ENCODE data around the gene OGG1. TPM values are rescaled to one million over a fixed set of nuclear protein-coding genes. Genes with fewer than 3 reads are reported as not detected.
A peak's percentile ranks its signal among the peaks of the same experiment; 100 is the strongest.

The OGG1 gene
- total RNA-seq, 4 donors from 2014 or later, result 26.8 to 54.9 (median 40.6) TPM

- peaks cover 0 to 18% (median 11%) of the 10 kb centered on the region in 4 donors for H3K4me1 ChIP-seq
- no peak for DNase-seq (ENCODE audit: low spot score in 2 of 2)
- no peaks in the 10 kb centered on the region for H3K27me3 ChIP-seq
- peaks cover 5 to 93% (median 11%) of the 10 kb centered on the region in 3 donors for H3K36me3 ChIP-seq
- WGBS, 2 donors, result 83 to 88% methylated on average over 13 of the region's 13 CpGs
- no peaks in the 10 kb centered on the region for H3K9me3 ChIP-seq
- peak in 1 of 5 experiments; percentile 10 for TF ChIP-seq CTCF (IDR thresholded peaks at IDR 0.05)
- no peak for TF ChIP-seq POLR2A (IDR thresholded peaks at IDR 0.05)
- H3K27ac ChIP-seq, result no peak overlapping the region
- H3K4me3 ChIP-seq, result no peak overlapping the region
Observed at GRCh38 chr3:9786825-9787669, 37.3 kb downstream of the OGG1 start.

DNA sequence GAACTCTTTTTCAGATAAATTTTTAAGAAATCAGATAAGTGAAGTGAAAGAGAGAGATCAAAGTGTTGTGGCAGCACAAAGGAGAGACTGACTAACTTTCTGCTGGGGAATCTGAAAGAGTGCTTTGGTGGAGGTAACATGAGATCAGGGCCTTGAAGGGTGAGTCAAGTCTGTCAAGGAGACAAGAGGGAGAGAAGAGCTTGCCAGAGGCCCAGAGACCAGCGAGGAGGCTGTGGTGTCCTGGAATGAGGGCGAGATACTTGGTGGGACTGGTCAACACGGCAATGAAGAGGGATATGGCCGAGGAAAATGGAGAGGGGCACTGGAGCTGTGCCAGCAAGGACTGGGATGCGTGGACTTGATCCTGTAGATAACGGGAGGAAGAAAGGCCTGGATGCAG is 38.0 kb downstream of the OGG1 start:
- TF ChIP-seq EP300 (IDR thresholded peaks at IDR 0.05), result no peak
- no peak for TF ChIP-seq POLR2A (IDR thresholded peaks at IDR 0.05)
- no peak for TF ChIP-seq CTCF (IDR thresholded peaks at IDR 0.05)
- peaks cover 5 to 87% (median 11%) of the 10 kb centered on the region in 3 donors for H3K36me3 ChIP-seq
- peaks cover 0 to 19% (median 11%) of the 10 kb centered on the region in 4 donors for H3K4me1 ChIP-seq
- H3K27ac ChIP-seq, result no peak overlapping the region
- no peak for DNase-seq (ENCODE audit: low spot score in 2 of 2)
- H3K4me3 ChIP-seq, result no peak overlapping the region
- H3K9me3 ChIP-seq, result no peaks in the 10 kb centered on the region
- 83 to 85% methylated on average over 6 of the region's 6 CpGs for WGBS, 2 donors
- no peaks in the 10 kb centered on the region for H3K27me3 ChIP-seq

DNA sequence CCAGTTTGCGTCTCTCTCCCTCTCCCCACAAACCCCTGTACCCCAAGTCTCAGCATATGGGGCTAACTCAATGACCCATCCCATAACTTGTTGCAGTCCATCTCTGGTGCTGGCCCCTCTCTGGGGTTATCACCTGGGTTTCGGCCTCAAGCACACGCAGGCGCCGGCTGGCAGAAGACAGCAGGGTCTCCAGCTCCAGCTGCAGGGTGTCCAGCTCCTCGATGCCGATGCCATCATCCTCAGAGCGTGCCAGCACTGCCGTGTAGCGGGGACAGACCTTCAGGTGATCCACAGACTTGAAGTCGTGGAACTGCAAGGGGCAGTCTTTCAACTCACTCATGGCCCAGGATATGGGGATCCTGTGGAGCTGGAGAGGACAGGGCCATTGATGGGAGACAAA is 41.4 kb downstream of the OGG1 start:
- WGBS, 2 donors, result 88 to 92% methylated on average over 10 to 11 of the region's 11 CpGs
- Histone ChIP-seq H3K9me3 (no peaks in the 10 kb centered on the region), H3K27ac (peak overlapping the region in 1 of 4 donors; percentile 99), H3K27me3 (no peaks in the 10 kb centered on the region), H3K4me1 (peaks cover 0 to 46% (median 26%) of the 10 kb centered on the region in 4 donors), H3K4me3 (no peak overlapping the region), H3K36me3 (peaks cover 0 to 64% (median 0%) of the 10 kb centered on the region in 3 donors)
- no peak for DNase-seq (ENCODE audit: low spot score in 2 of 2)
- TF ChIP-seq POLR2A (IDR thresholded peaks at IDR 0.05), result no peak
- TF ChIP-seq EP300 (IDR thresholded peaks at IDR 0.05), result no peak
- TF ChIP-seq CTCF (IDR thresholded peaks at IDR 0.05), result no peak

GRCh38 chr3:9791790-9792404 is 42.1 kb downstream of the OGG1 start:
- DNase-seq (ENCODE audit: low spot score in 2 of 2), result no peak
- Histone ChIP-seq H3K27me3 (no peaks in the 10 kb centered on the region), H3K27ac (peak overlapping the region; percentile 90 to 99 (median 98)), H3K4me3 (peak overlapping the region; percentile 90 to 99 (median 98)), H3K36me3 (peaks cover 0 to 61% (median 0%) of the 10 kb centered on the region in 3 donors), H3K9me3 (no peaks in the 10 kb centered on the region), H3K4me1 (peaks cover 0 to 51% (median 28%) of the 10 kb centered on the region in 4 donors)
- TF ChIP-seq EP300 (IDR thresholded peaks at IDR 0.05), result no peak
- TF ChIP-seq CTCF (IDR thresholded peaks at IDR 0.05), result no peak
- no peak for TF ChIP-seq POLR2A (IDR thresholded peaks at IDR 0.05)
- WGBS, 2 donors, result 14 to 20% methylated on average over 10 to 14 of the region's 14 CpGs
